Medulla oblongata (tissue), 1 donor: Measurements from ENCODE around the gene PTPN2.
"Not testable (repeated sequence)": the region's sequence is repeated elsewhere in the genome, so short reads cannot be mapped to it uniquely, and the experiment has no call there.

Source experiments
- DNase-seq: peaks from one replicate; pipeline ENCODE4 v3.0.0-alpha.2; 2015; ENCODE audit errors: extremely low spot score

The PTPN2 gene

DNA sequence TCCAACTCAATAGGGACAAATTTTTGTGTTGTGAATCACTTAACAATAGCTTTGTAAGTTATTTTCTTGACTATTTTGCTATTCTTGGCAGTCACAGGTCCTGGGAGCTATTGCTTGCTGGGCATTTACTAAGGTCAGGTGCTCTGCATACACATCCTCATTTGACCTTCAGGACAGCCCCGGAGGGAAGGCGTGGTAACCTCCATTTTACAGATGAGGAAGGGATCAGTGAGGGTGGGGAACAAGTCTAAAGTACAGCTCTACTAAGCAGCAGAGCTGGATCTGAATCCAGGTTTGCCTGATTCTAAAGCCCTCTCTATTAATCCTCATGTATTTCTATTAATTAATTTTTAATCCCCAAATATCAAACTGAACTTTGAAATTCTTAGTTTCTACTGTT is 58.8 kb downstream of the PTPN2 start:
- no peak for DNase-seq

DNA sequence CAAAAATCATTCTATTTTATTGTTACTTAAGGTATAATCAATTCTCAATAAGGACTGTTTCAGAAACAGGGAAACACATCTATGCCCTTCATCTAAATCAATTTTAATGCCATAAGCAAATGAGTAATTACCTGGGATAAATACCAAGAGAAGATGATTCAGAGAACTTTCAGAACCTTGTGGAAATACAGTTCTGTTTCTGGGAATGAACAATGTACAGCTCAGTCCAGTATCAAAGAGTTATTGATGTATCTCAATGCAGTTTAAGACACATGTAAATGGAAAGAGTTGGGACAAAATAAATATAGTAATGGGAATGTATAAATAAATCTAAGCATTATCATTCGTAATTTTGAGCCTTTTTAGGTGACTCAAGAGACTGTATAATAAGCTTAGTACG is 60.1 kb downstream of the PTPN2 start:
- no peak for DNase-seq

DNA sequence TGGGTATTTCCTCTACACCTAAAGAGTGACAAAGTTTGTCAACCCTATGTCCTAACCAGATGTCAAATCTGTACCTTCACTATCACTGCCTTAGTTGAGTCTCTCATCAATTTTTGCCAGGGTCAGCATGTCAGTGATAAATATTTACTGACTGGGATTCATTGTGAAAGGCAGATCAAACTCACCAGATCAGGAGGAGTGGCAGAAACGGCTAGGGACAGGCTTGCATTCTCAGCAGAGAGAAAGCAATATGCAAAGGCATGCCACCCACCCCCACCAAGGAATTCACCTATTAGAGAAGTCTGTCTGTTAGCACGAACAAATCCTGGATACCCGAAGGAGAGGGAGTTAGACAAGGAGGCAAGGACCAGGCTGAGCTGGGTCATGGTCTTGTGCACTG is 62.6 kb downstream of the PTPN2 start:
- no peak for DNase-seq

DNA sequence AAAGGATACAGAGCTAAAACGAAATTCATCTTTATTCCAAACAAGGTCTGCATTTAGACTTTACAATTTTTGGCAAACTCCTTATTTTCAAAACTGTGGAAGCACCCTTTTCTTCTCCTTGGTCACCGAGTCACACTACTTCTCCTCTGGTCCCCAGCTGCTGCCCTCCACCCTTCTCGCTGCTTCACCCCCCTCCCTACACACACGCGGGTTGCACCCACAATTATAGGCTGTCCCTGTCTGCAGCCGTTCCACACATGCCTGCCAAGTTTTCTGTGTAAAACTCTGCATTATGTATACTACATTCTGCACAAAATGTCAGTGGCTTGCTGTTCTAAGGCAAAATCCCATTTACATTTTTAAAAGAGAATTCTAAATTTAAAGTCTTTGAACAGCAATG is 63.5 kb downstream of the PTPN2 start:
- DNase-seq, result peak; percentile 35

DNA sequence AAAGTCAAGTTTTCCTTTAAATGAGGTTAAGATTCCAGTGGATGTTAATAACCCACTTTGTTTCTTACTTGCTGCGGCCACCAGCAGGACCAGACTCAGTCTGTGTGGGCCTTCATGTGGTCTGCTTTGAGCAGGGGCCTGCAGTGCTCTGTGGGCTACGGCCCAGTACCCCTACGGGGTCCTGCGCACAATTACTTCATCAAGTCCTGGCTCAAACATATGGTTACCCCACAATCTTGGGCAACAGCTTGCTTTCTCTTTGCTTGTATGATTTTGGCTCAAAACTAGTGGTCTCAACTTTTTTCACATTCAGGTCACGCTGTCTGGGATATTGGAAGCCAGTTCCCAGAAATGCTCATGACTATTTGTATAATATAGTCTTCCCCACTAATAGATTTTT is 64.2 kb downstream of the PTPN2 start:
- DNase-seq, result peak; percentile 17

DNA sequence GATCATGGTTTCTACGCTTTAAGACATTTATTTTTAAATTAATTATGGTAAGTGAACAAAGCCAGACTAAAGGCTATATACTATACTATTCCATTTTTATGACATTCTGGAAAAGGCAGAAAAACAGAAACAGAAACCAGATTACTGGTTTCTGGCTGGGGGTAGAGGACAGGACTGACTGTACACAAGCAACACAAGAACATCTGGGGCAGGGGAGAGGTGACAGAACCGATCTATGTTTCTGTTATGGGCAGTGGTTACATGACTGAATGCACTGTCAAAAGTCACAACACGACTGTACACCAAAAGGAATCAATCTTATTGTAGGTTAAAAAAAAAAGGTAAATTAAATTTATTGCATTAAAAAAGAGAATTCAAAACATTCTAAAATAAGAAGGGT is 64.7 kb downstream of the PTPN2 start:
- no peak for DNase-seq

DNA sequence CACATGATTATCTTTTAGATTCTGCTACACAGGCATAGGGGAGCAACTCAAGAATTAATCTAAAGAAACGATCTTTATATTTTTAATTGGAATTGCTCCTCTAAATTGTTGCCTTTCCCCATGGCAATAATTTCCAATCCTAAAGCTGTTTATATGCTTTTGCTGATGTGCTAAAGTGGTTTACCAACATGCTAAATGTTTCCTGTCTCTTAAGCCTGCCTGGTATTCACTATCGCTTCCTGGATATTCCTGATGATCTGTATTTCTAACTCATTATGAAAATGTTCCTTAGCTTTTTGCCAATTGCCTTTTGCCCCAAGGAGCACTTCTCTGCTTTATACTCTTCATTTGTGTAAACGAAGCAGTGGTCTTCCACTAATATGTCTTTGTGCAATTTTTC is 65.8 kb downstream of the PTPN2 start:
- no peak for DNase-seq

DNA sequence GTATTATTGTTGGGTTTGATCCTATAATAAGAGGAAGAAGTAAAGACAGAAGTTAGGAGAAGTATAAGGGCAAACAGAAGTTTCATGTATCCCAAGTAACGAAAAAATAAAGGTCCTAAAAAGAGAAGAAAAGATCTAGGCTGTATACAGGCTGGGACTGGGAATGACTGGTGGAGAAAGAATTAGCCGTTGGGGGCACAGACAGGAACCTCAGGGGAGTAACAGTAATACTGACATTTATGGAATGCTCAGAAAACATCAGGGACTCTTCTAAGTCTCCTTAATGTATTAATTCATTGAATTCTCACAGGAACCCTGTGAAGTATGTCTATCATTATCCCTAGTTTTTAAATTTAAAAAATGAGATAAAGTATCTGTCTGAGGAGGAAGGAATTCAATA is 67.6 kb downstream of the PTPN2 start:
- DNase-seq, result no peak

DNA sequence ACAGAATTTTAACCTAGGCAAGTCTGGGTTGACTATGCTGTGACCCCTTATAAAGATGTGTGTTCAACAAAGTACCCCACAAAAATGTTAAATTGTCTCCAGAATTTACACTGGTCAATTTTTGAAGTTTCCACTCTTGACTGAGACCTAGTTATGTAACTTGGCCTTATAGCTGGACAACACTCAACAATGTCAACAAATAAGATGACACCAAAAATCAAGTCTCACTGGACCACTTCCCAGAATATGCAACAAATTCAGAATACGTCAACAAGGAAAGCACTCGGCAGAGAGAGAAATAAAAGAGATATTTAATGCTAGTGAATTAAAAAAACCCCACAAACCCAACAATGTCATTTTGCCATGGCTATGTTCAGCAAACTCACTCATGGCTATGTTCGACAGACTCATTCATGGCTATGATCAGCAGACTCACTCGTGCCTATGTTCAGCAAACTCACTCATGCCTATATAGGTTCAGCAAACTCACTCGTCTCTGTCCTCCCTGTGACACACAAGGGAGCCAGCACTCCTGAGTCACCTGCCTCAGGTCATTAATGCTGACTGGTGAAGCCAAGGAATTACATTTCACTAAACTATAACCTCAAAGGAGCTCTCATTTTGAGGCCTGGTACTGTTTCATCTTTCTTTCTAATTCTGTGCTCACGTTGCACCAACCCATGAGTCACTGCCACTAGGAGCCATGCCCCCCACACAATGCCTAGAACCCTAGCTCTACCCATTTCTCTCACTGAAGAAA is 72.7 kb downstream of the PTPN2 start:
- DNase-seq, result no peak

DNA sequence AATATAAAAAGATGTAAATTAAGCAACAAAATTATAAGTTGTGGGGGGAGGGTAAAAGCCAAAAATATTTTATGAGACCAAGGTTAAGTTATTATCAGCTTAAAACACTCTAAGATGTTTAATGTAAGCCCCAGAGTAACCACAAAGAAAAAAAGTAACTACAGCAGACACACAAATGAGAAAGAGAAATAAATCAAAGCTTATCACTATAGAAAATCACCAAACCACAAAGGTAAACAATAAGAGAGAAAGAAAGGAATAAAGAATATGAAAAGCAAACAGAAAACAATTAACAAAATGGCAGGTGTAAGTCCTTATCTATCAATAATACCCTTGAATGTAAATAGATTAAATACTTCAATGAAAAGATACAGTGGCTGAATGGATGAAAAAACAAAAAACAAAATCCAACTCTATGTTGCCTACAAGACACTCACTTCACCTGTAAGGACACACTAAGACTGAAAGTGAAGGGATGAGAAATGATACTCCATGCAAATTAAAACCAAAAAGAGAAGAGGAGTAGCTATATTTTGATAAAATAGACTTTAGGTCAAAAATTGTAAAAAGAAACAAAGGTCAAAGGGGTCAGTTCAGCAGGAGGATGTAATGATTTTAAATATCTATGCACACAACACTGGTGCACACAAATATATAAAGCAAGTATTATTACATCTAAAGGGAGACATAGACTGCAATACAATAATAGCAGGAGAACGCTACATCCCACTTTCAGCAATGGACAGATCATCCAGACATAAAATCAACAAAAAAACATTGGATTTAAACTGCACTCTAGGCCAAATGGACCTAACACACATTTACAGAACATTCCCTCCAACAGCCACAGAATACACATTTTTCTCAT is 80.7 kb downstream of the PTPN2 start:
- DNase-seq, result no peak

DNA sequence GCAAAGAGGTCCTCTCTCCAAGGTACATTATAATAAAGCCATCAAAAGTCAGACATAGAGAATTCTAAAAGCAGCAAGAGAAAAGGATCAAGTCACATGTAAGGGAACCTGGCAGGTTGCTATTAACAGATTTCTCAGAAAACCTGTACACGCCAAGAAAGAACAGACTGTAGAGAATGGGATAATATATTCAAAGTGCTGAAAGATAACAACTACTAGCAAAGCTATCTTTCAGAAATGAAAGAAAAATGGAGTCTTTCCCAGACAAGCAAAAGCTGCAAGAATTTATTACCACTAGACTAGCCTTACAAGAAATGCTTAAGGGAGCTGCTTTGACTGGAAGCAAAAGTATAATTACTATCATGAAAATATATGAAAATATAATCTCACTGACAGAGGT is 81.5 kb downstream of the PTPN2 start:
- no peak for DNase-seq

DNA sequence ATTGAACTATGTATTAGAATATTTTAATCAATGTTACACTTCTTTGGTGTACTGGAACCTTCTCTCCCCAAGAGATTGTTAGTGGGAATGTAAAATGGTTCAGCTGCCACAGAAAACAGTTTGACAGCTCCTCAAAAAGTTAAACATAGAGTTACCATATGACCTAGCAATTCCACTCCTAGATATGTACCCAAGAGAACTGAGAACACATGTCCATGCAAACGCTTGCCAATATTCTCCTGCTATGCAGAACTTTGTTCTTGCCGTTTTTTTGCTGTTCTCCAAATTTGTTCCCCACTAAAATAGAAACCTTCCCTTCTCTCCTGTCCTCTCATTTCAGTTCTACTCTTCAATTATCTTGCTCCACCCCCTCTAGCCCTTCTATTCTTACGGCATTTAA is 87.6 kb downstream of the PTPN2 start:
- DNase-seq, result no peak

DNA sequence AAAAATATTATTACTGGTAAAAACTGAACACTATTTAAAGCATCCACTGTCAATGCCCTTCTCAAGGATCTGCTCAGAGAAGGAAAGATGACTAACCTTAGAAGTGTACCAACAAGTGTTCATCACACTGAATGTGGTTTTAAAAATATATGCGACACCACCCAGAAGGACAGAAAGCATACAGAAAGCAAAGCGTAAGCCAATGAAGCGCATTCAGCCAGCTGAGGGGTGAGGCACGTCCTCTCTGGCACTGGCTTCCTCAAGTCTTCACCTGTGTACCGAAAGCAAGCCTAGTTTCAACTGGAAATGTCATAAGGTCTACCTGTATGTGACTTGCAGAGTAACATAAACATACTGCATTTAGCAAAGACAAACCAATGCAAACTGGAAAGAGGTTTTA is 92.4 kb downstream of the PTPN2 start:
- DNase-seq, result no peak

DNA sequence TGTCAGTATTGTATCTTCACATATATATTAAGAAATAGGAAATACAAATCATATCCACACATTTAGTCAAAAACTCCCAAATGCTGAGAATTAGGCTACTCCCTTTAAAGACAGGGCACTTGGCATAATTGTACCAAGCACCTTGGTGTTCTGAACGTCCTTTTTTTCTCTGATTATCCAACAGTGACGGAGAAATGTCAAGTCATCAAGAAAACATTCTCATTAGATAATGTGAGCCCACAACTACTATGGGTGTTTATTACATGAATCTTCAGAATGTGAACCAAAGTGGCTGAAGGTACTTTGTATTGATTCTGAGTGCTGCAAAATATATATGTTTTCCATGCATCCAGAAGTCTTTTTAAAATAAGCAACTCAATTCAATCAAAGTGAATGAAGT is 97.4 kb downstream of the PTPN2 start:
- no peak for DNase-seq

DNA sequence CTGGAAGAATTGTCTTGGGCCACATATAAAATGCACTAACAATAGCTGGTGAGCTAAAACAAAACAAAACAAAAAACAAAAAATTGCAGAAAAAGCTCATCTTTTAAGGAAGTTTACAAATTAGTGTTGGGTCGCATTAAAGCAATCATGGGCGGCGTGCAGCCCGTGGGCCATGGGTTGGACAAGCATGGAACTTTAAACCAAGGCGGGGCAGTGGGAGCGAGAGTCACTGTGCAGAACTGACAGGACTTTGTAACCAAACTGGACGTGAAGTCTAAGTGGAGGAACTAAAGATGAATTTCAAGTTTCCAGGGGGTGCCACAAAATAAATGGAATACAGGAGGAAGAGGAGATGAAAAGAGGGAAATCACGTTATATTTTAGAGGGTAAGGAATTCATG is 100.5 kb downstream of the PTPN2 start:
- no peak for DNase-seq

DNA sequence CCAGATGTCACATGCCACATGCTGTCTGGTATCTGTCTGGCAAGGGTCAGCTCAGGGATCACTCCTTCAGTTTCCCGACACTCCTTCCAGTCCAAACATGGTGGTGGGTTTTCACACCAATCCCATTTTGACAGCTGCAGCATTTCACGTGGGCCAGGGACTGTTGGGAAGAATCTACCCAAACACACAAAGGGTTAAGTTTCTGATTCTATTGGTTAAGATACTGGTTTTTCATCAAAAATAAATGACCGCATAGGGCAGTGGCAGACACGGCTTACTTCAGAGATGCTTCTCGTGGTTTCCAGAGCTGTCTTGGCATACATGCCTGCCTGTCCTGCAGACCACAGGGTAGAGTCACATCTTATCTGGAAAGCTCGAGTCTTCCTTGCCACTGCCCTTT is 101.5 kb downstream of the PTPN2 start:
- no peak for DNase-seq

DNA sequence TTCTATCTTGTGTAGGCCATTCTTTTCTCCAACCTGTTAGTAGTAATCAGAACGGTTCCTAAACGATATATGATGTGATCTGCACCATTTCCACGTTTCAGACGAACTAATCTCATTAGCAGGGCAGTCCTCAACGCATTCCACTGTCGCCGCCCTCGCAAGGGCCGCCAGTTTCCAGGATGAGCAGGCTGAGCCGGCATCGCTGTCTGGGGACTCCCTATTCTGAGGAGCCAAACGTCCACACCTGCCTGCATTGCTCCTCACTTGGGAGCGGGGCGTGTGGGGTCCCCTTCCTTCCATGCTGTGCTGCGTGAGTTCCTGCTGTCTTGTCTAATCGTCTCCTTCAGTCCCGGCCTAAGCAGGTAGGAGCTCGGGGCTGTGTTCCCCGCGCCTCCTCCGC is 104.6 kb downstream of the PTPN2 start:
- DNase-seq, result no peak

DNA sequence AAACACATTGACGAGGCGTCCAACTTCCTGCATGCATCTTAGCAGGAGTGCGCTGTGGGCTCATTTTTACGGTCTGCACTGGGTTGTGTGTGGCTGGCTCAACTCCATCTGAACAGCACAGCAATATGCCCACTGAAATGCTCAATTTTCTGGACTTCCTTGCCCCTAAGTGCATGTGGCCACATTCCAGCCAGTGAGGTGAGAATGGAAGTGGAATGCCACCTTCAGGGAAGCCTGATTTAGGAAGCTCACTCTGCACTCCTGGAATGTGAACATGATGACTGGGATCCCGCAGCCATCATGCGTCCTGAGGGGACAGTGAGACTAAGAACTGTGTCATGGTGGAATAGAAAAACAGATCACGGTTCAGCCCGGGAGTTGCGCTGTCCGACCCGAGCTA is 105.0 kb downstream of the PTPN2 start:
- no peak for DNase-seq

DNA sequence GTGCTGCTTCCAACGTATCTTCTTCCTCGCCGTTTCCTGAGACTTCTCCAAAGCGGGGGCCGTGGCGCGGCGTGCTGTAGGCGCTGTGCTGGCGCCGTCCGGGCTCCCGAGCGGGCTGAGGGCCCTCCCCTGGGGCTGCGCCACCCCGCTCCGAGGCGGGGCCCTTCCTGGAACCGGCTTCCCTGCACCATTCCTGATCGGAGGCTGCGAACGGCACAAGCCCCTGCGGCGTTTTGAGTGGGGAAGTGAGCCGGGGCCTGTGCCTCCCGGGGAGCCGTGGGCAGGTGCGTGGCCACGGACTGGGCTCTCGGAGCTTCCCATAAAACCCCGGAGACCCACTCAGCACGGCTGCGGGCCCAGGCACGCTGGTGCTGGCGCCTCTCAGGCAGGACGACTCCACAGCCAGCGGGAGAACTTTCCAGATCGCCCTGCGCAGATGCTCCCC is 106.5 kb downstream of the PTPN2 start:
- no peak for DNase-seq

DNA sequence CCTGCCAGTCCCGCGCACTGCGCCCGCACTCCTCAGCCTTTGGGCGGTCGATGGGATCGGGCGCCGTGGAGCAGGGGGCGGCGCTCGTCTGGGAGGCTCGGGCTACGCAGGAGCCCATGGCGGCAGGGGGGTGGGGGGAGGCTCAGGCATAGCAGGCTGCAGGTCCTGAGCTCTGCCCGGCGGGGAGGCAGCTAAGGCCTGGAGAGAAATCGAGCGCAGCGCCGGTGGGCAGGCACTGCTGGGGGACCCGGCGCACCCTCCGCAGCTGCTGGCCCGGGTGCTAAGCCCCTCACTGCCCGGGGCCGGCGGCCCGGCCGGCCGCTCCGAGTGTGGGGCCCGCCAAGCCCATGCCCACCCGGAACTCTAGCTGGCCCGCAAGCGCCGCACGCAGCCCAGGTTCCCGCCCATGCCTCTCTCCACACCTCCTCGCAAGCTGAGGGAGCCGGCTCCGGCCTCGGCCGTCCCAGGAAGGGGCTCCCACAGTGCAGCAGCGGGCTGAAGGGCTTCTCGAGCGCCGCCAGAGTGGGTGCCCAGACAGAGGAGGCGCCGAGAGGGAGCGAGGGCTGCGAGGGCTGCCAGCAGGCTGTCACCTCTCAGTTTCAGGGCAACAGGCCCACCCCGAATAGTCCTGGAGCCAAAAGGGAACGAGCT is 107.1 kb downstream of the PTPN2 start:
- DNase-seq, result no peak

DNA sequence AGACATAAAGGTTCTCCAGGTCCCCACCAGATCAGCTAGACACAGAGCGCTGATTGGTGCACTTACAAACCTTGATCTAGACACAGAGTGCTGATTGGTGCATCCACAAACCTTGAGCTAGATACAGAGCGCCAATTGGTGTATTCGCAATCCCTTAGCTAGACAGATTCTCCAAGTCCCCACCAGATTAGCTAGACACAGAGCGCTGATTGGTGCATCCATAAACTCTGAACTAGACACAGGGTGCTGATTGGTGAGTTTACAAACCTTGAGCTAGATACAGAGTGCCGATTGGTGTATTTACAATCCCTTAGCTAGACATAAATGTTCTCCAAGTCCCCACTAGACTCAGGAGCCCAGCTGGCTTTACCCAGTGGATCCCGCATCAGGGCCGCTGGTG is 107.6 kb downstream of the PTPN2 start:
- not testable (repeated sequence) for DNase-seq

DNA sequence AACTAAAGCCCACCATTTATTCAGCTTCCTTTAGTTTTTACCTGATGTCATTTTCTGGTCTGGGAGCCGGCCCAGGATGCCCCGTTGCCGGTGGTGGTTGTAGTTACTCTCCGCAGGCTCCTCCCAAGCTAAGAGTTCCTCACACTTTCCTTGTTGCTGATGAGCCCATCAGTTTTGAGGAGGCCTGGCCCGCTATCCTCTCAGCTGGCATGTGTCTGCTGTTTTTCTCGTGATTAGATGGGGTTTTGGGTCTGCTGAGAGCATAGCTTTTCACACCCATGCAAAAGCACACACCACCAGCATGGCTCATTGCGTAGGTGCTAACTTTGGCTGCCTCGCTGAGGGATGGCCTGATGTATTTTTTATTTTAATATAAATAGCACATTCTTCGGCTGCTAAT is 109.1 kb downstream of the PTPN2 start:
- DNase-seq, result no peak

DNA sequence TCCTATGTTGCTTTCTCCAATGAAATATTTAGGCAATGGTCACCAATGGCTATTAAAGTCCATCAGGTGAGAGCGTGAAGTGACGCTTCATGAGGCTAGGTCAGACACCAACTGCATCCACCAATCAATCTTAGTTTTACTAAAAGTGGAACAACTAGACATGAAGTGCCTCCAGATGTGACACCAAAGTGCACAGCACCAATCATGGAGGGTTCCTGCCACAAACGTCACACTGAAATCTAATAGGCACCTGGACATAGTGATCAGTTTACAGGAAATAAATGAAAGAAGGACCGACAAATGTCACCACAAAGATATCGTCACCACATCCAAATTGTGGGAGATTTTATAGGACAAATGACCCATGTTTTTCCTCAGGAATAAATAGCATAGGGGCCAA is 110.7 kb downstream of the PTPN2 start:
- no peak for DNase-seq
